ENCODE measurements around the gene SLC2A11. TPM values are rescaled to one million over a fixed set of nuclear protein-coding genes. Genes with fewer than 3 reads are reported as not detected.

Gene SLC2A11
- polyA plus RNA-seq, 1 donor from 2014 or later: 45.7 TPM

- Histone ChIP-seq H3K79me2 (replicated peaks; ENCODE audit: insufficient read depth, low read length) (no peaks in the 10 kb centered on the region), H3K36me3 (ENCODE audit: insufficient read depth, low read length) (no peaks in the 10 kb centered on the region), H3K27me3 (ENCODE audit: insufficient read depth, low read depth, low read length) (no peaks in the 10 kb centered on the region), H3K9ac (ENCODE audit: low read length) (no peak overlapping the region), H3K4me2 (ENCODE audit: low read length) (no peak overlapping the region), H3K9me3 (ENCODE audit: low read length) (no peaks in the 10 kb centered on the region), H3F3A (ENCODE audit: insufficient read depth, low read length, poor library complexity, severe bottlenecking) (no peaks in the 10 kb centered on the region), H2AFZ (ENCODE audit: low read depth, low read length) (no peak overlapping the region), H4K20me1 (ENCODE audit: insufficient read depth) (no peaks in the 10 kb centered on the region), H3K9me2 (ENCODE audit: insufficient read depth, low read length) (no peaks in the 10 kb centered on the region), H3K4me3 (ENCODE audit: low read length) (no peak overlapping the region), H3K27ac (ENCODE audit: low read length) (no peak overlapping the region)
- TF ChIP-seq EZH2 (IDR thresholded peaks at IDR 0.05; ENCODE audit: borderline replicate concordance, insufficient read depth, low read length, poor library complexity, severe bottlenecking) (no peak), TAF1 (IDR thresholded peaks at IDR 0.05; ENCODE audit: low read depth) (no peak), POLR2AphosphoS5 (IDR thresholded peaks at IDR 0.05) (no peak), EP300 (conservative IDR thresholded peaks at IDR 0.05; ENCODE audit: poor library complexity, severe bottlenecking) (no peak), RAD21 (conservative IDR thresholded peaks at IDR 0.05) (no peak), SMC3 (conservative IDR thresholded peaks at IDR 0.05; ENCODE audit: poor library complexity) (no peak), CTCF (IDR thresholded peaks at IDR 0.05; ENCODE audit: poor library complexity, severe bottlenecking) (no peak), REST (IDR thresholded peaks at IDR 0.05; ENCODE audit: borderline replicate concordance) (no peak), MXI1 (conservative IDR thresholded peaks at IDR 0.05; ENCODE audit: poor library complexity, severe bottlenecking) (no peak)
Measured at GRCh38 chr22:23911318-23911980, 53.8 kb downstream of the SLC2A11 start.

GRCh38 chr22:23912293-23912903 lies 54.7 kb downstream of the SLC2A11 start:
- no peaks in the 10 kb centered on the region for H3F3A ChIP-seq (ENCODE audit: insufficient read depth, low read length, poor library complexity, severe bottlenecking)
- H3K4me3 ChIP-seq (ENCODE audit: low read length): no peak overlapping the region
- H4K20me1 ChIP-seq (ENCODE audit: insufficient read depth): no peaks in the 10 kb centered on the region
- H3K27ac ChIP-seq (ENCODE audit: low read length): no peak overlapping the region
- TF ChIP-seq EZH2 (IDR thresholded peaks at IDR 0.05; ENCODE audit: borderline replicate concordance, insufficient read depth, low read length, poor library complexity, severe bottlenecking) (no peak), RAD21 (conservative IDR thresholded peaks at IDR 0.05) (no peak), TAF1 (IDR thresholded peaks at IDR 0.05; ENCODE audit: low read depth) (no peak)
- H2AFZ ChIP-seq (ENCODE audit: low read depth, low read length): no peak overlapping the region
- no peaks in the 10 kb centered on the region for H3K9me2 ChIP-seq (ENCODE audit: insufficient read depth, low read length)
- H3K27me3 ChIP-seq (ENCODE audit: insufficient read depth, low read depth, low read length): no peaks in the 10 kb centered on the region
- no peaks in the 10 kb centered on the region for H3K79me2 ChIP-seq (replicated peaks; ENCODE audit: insufficient read depth, low read length)
- H3K9ac ChIP-seq (ENCODE audit: low read length): no peak overlapping the region
- no peaks in the 10 kb centered on the region for H3K9me3 ChIP-seq (ENCODE audit: low read length)
- no peak overlapping the region for H3K4me2 ChIP-seq (ENCODE audit: low read length)
- H3K36me3 ChIP-seq (ENCODE audit: insufficient read depth, low read length): no peaks in the 10 kb centered on the region
